Loucy (cell line): ENCODE data around the gene PARVB.
A peak's percentile ranks its signal among the peaks of the same experiment; 100 is the strongest.
"Not testable (repeated sequence)": the region's sequence is repeated elsewhere in the genome, so short reads cannot be mapped to it uniquely, and the experiment has no call there.

Experiments
- H2AFZ ChIP-seq: fragments of 200-600 bp; sonication (generic); 2 replicates; pipeline ENCODE4 v1.6.0; 2016; ENCODE audit warnings: antibody characterized with exemption, mild to moderate bottlenecking, low read length, moderate library complexity
- H3F3A ChIP-seq: fragments of 200-600 bp; 2 replicates; pipeline ENCODE4 v1.6.0; 2016; ENCODE audit warnings: antibody characterized with exemption, low read depth, mild to moderate bottlenecking
- H3K27me3 ChIP-seq: fragments of 200-600 bp; sonication (generic); 2 replicates; pipeline ENCODE4 v1.6.1; 2014; ENCODE audit warnings: low read length, mild to moderate bottlenecking; ENCODE audit not compliant: insufficient read depth, poor library complexity, severe bottlenecking
- H3K36me3 ChIP-seq: fragments of 200-600 bp; sonication (generic); 2 replicates; pipeline ENCODE4 v1.6.1; 2016; ENCODE audit warnings: low read length; ENCODE audit not compliant: insufficient read depth
- H3K4me1 ChIP-seq: fragments of 200-600 bp; sonication (generic); 2 replicates; pipeline ENCODE4 v1.5.1; 2014; ENCODE audit warnings: low read length, mild to moderate bottlenecking; ENCODE audit not compliant: insufficient read depth, poor library complexity, severe bottlenecking
- H3K4me2 ChIP-seq: fragments of 200-600 bp; sonication (generic); 2 replicates; pipeline ENCODE4 v1.6.0; 2014; ENCODE audit warnings: antibody characterized with exemption, low read length, low read depth, mild to moderate bottlenecking; ENCODE audit not compliant: poor library complexity, severe bottlenecking
- H3K4me3 ChIP-seq: fragments of 200-600 bp; sonication (generic); 2 replicates; pipeline ENCODE4 v1.5.1; 2014; ENCODE audit warnings: low read length, mild to moderate bottlenecking, mixed read lengths; ENCODE audit not compliant: poor library complexity, severe bottlenecking
- H3K79me2 ChIP-seq: fragments of 200-600 bp; sonication (generic); 2 replicates; pipeline ENCODE4 v1.6.1; 2014; ENCODE audit warnings: low read length; ENCODE audit not compliant: insufficient read depth
- H3K9ac ChIP-seq: fragments of 200-600 bp; sonication (generic); 2 replicates; pipeline ENCODE4 v1.6.0; 2014; ENCODE audit warnings: mild to moderate bottlenecking, low read depth, low read length, moderate library complexity; ENCODE audit not compliant: poor library complexity, severe bottlenecking
- H3K9me2 ChIP-seq: fragments of 200-600 bp; sonication (generic); replicated peaks from 2 replicates; pipeline ENCODE4 v1.6.1; 2016; ENCODE audit warnings: low read depth, low read length, mixed read lengths
- H3K9me3 ChIP-seq: fragments of 200-600 bp; sonication (generic); 2 replicates; pipeline ENCODE4 v1.6.1; 2014; ENCODE audit warnings: mild to moderate bottlenecking, antibody characterized with exemption, low read length, low read depth; ENCODE audit not compliant: insufficient read depth
- H4K20me1 ChIP-seq: fragments of 200-600 bp; sonication (generic); 2 replicates; pipeline ENCODE4 v1.6.0; 2014; ENCODE audit warnings: antibody characterized with exemption, low read length, mild to moderate bottlenecking; ENCODE audit not compliant: insufficient read depth, poor library complexity, severe bottlenecking
- CTCF ChIP-seq: fragments of 200-600 bp; sonication (generic); conservative IDR thresholded peaks from 2 replicates; pipeline ENCODE4 v1.5.1; 2014; ENCODE audit warnings: mild to moderate bottlenecking, antibody characterized with exemption, low read length
- EZH2phosphoT487 ChIP-seq: fragments of 200-600 bp; IDR thresholded peaks from 2 replicates; pipeline ENCODE4 v1.6.1; 2018; ENCODE audit warnings: antibody characterized with exemption, mild to moderate bottlenecking, moderate library complexity, borderline replicate concordance

Gene PARVB

GRCh38 chr22:44051961-44052360 lies 27.9 kb downstream of the PARVB start:
- no peak for TF ChIP-seq CTCF
- no peak for TF ChIP-seq EZH2phosphoT487
- Histone ChIP-seq H3K9ac (peak overlapping the region; percentile 48), H3K4me2 (peak overlapping the region; percentile 64), H4K20me1 (no peaks in the 10 kb centered on the region), H3K4me1 (peaks cover 36% of the 10 kb centered on the region), H3K4me3 (no peak overlapping the region), H3K9me3 (no peaks in the 10 kb centered on the region), H3K79me2 (no peaks in the 10 kb centered on the region), H2AFZ (no peak overlapping the region), H3F3A (no peaks in the 10 kb centered on the region), H3K9me2 (no peaks in the 10 kb centered on the region), H3K27me3 (no peaks in the 10 kb centered on the region), H3K36me3 (no peaks in the 10 kb centered on the region)

- H4K20me1 ChIP-seq = no peaks in the 10 kb centered on the region
- H3K36me3 ChIP-seq = no peaks in the 10 kb centered on the region
- H3K27me3 ChIP-seq = no peaks in the 10 kb centered on the region
- H2AFZ ChIP-seq = no peak overlapping the region
- no peak overlapping the region for H3K4me3 ChIP-seq
- no peaks in the 10 kb centered on the region for H3F3A ChIP-seq
- no peaks in the 10 kb centered on the region for H3K79me2 ChIP-seq
- H3K4me1 ChIP-seq = peaks cover 51% of the 10 kb centered on the region
- no peak overlapping the region for H3K9ac ChIP-seq
- no peak overlapping the region for H3K4me2 ChIP-seq
- H3K9me3 ChIP-seq = no peaks in the 10 kb centered on the region
- TF ChIP-seq EZH2phosphoT487 (no peak), CTCF (no peak)
- H3K9me2 ChIP-seq = no peaks in the 10 kb centered on the region
Observed at GRCh38 chr22:44055805-44056204, 31.7 kb downstream of the PARVB start.

GRCh38 chr22:44056649-44057048 lies 32.5 kb downstream of the PARVB start:
- not testable (repeated sequence) for H4K20me1 ChIP-seq, H3K36me3 ChIP-seq, H3K9me3 ChIP-seq, H3F3A ChIP-seq, H3K27me3 ChIP-seq, H3K9ac ChIP-seq, H2AFZ ChIP-seq, H3K79me2 ChIP-seq, H3K4me2 ChIP-seq, H3K9me2 ChIP-seq, H3K4me3 ChIP-seq
- H3K4me1 ChIP-seq = peaks cover 43% of the 10 kb centered on the region

GRCh38 chr22:44057401-44057987 lies 33.4 kb downstream of the PARVB start:
- H3K4me2 ChIP-seq = no peak overlapping the region
- H3K9ac ChIP-seq = peak overlapping the region; percentile 30
- no peaks in the 10 kb centered on the region for H3K9me2 ChIP-seq
- H3K27me3 ChIP-seq = no peaks in the 10 kb centered on the region
- H3K79me2 ChIP-seq = no peaks in the 10 kb centered on the region
- H3K9me3 ChIP-seq = no peaks in the 10 kb centered on the region
- peaks cover 35% of the 10 kb centered on the region for H3K4me1 ChIP-seq
- no peaks in the 10 kb centered on the region for H3F3A ChIP-seq
- no peak for TF ChIP-seq CTCF
- TF ChIP-seq EZH2phosphoT487 = no peak
- no peaks in the 10 kb centered on the region for H3K36me3 ChIP-seq
- H4K20me1 ChIP-seq = no peaks in the 10 kb centered on the region
- no peak overlapping the region for H3K4me3 ChIP-seq
- no peak overlapping the region for H2AFZ ChIP-seq
